Nephron (organoid): ENCODE results near the gene MYO1B.
A peak's percentile ranks its signal among the peaks of the same experiment; 100 is the strongest.

ENCODE experiments used
- H3K27ac Mint-ChIP-seq, 3 experiments: 2 replicates each; pipeline ENCODE4 v1.8.0; 2020; ENCODE audit warnings: mixed read lengths in 3 of 3, mild to moderate bottlenecking in 2 of 3, moderate library complexity in 1 of 3
- H3K27me3 Mint-ChIP-seq: 2 replicates; pipeline ENCODE4 v1.8.0; 2021; ENCODE audit warnings: low read depth, mild to moderate bottlenecking, moderate library complexity, mixed read lengths
- H3K36me3 Mint-ChIP-seq: 2 replicates; pipeline ENCODE4 v1.8.0; 2020; ENCODE audit warnings: low read depth, mixed read lengths
- H3K4me1 Mint-ChIP-seq: 2 replicates; pipeline ENCODE4 v1.8.0; 2020; ENCODE audit warnings: mixed read lengths
- H3K4me3 Mint-ChIP-seq, 3 experiments: 2 replicates each; pipeline ENCODE4 v1.8.0; 2020; ENCODE audit warnings: mild to moderate bottlenecking in 3 of 3, mixed read lengths in 3 of 3, moderate library complexity in 2 of 3
- H3K9me3 Mint-ChIP-seq: 2 replicates; pipeline ENCODE4 v1.8.0; 2020; ENCODE audit warnings: mixed read lengths
- CTCF ChIP-seq, 3 experiments: fragments of 200-600 bp; sonication (generic); IDR thresholded peaks; one replicate each; pipeline ENCODE4 v1.5.0; 2021; ENCODE audit warnings: antibody characterized with exemption in 3 of 3; ENCODE audit not compliant: unreplicated experiment in 3 of 3

The MYO1B gene

DNA sequence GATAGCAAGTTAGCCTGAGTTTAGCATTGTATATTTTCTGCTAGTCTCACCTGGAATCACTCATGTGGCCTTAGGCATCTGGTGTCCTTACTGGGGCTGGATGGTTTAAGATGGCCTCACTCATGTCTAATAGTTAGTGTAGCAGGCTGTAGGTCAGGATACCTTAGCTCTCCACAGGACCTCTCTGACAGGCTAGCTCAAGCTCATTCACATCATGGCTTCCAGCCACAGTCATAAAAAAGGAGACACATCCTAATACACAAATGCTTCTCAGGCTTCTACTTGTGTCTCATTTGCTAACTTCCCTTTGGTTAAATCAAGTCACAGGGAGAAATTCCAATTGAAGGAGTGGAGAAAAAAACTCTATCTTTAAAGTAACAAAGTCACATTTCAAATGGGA lies 47.7 kb downstream of the MYO1B start:
- Mint-ChIP-seq H3K9me3 (no peaks in the 10 kb centered on the region), H3K27me3 (no peaks in the 10 kb centered on the region), H3K4me1 (peaks cover 41% of the 10 kb centered on the region), H3K36me3 (peaks cover 5% of the 10 kb centered on the region), H3K4me3 (no peak overlapping the region), H3K27ac (no peak overlapping the region)
- TF ChIP-seq CTCF (IDR thresholded peaks at IDR 0.05; ENCODE audit: unreplicated experiment in 3 of 3): no peak

DNA sequence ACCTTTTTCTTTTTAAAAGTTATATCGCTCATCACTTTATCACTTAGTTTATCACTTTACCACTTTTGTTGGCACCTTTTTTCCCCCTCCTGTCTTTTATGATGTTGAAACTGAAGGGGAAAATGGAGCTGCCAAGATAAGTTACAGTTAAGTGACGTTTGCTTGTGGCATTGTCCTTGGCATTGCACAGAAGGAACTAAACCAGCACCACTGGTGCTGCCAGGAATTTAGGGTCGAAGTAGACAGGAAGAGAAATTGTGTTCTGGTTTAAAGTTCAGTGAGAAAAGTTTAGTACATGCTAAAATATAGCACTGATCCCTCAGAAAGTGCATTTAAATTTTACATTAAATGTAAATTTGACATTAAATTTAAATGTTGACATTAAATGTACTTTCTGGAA lies 49.9 kb downstream of the MYO1B start:
- Mint-ChIP-seq H3K4me3 (no peak overlapping the region), H3K36me3 (peaks cover 3% of the 10 kb centered on the region), H3K4me1 (peaks cover 32% of the 10 kb centered on the region), H3K9me3 (no peaks in the 10 kb centered on the region), H3K27ac (peak overlapping the region in 1 of 3 experiments; percentile 44), H3K27me3 (no peaks in the 10 kb centered on the region)
- TF ChIP-seq CTCF (IDR thresholded peaks at IDR 0.05; ENCODE audit: unreplicated experiment in 3 of 3): no peak

DNA sequence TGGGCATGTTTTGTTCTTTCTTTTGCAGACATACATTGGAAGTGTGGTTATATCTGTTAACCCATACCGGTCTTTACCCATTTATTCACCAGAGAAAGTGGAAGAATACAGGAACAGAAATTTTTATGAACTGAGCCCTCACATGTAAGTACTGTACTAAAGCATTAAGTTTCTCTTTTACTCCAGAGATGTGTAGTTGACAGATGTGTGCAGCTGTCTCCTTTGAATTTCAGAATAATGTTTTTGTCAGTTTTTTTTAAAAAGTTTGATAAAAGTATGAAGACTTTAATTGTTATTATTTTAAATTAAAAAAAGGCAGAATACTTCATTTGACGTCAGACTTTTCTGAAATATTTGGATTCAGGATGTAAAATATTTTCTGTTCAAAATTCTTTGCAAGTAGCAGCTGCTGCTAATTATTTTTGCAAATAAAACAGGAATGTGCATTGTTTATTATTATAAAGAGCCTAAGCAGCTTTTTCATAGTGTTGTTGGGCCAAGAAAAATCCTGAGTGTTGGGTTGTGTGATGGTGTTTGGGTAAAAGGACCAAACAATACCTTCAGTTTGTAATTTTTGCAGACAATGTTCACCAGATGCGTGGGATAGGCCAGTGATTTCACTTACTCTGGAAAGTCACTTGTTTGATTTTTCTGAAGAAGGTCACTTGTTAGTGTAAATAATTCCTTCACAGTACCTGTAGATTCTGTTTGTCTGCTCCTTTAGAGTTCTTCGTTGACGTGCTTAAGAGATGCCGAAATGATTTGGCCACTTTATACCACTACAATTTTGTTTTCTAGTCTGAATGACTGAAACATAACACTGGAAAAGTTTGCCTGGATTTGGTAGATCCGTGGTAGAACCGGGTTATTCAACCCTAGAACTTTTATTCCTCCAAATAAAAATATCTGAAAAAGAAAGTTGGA lies 51.1 kb downstream of the MYO1B start:
- Mint-ChIP-seq H3K27me3 (no peaks in the 10 kb centered on the region), H3K4me1 (peaks cover 20% of the 10 kb centered on the region), H3K36me3 (peaks cover 6% of the 10 kb centered on the region), H3K27ac (peak overlapping the region; percentile 32 to 44 (median 43)), H3K4me3 (no peak overlapping the region), H3K9me3 (no peaks in the 10 kb centered on the region)
- no peak for TF ChIP-seq CTCF (IDR thresholded peaks at IDR 0.05; ENCODE audit: unreplicated experiment in 3 of 3)

- TF ChIP-seq CTCF (IDR thresholded peaks at IDR 0.05; ENCODE audit: unreplicated experiment in 3 of 3): no peak
- no peaks in the 10 kb centered on the region for H3K27me3 Mint-ChIP-seq
- peaks cover 12% of the 10 kb centered on the region for H3K36me3 Mint-ChIP-seq
- peaks cover 14% of the 10 kb centered on the region for H3K4me1 Mint-ChIP-seq
- H3K4me3 Mint-ChIP-seq: no peak overlapping the region
- H3K27ac Mint-ChIP-seq: no peak overlapping the region
- H3K9me3 Mint-ChIP-seq: no peaks in the 10 kb centered on the region
These were observed 51.8 kb downstream of the MYO1B start for GRCh38 chr2:191297033-191297432.

GRCh38 chr2:191298306-191298705 lies 53.1 kb downstream of the MYO1B start:
- Mint-ChIP-seq H3K36me3 (peaks cover 13% of the 10 kb centered on the region), H3K4me3 (no peak overlapping the region), H3K4me1 (peaks cover 26% of the 10 kb centered on the region), H3K9me3 (no peaks in the 10 kb centered on the region), H3K27me3 (no peaks in the 10 kb centered on the region), H3K27ac (no peak overlapping the region)
- TF ChIP-seq CTCF (IDR thresholded peaks at IDR 0.05; ENCODE audit: unreplicated experiment in 3 of 3): no peak

GRCh38 chr2:191299010-191299409 lies 53.8 kb downstream of the MYO1B start:
- TF ChIP-seq CTCF (IDR thresholded peaks at IDR 0.05; ENCODE audit: unreplicated experiment in 3 of 3): no peak
- H3K36me3 Mint-ChIP-seq: peaks cover 13% of the 10 kb centered on the region
- no peaks in the 10 kb centered on the region for H3K27me3 Mint-ChIP-seq

More at GRCh38 chr2:191299010-191299409, 53.8 kb downstream of the MYO1B start:
- H3K4me1 Mint-ChIP-seq: peaks cover 33% of the 10 kb centered on the region
- H3K27ac Mint-ChIP-seq: no peak overlapping the region
- no peak overlapping the region for H3K4me3 Mint-ChIP-seq
- H3K9me3 Mint-ChIP-seq: no peaks in the 10 kb centered on the region
